UCSD-AML1 (cell line): Measurements from ENCODE around the gene ELMO2.

Experiments
- DNase-seq: peaks from one replicate; lab custom pipeline; 2025; ENCODE audit not compliant: unreplicated experiment; lab: John Stamatoyannopoulos, UW

Gene ELMO2

DNA sequence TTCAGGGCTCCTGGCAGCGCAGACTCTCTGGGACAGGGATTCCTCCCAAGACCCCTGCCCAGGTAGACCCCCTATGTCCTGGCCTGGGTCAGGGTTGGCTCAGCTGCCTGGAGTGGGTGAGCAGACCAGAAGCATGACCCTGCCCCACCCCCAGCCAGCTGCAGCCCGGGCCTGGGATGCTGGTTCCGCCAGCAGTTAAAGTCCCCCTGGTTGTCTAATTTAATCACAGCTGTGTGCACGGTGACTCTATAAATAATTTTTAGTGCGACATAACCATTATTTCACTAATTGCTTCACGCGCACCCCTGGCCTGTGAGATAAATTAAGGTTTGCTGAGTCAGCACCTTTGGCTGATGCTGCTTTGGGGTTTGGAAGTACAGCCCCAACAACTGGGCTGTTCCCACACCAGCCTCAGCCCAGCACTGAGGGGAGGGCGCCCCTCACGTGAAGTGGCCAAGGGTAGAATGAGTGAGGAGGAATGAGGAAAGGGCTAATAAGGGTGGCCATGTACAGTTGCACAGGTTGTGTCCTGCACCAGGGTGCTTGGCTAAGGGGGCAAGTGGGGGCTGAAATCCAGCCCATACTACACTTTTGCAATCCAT lies 72.0 kb downstream of the ELMO2 start:
- no peak for DNase-seq

DNA sequence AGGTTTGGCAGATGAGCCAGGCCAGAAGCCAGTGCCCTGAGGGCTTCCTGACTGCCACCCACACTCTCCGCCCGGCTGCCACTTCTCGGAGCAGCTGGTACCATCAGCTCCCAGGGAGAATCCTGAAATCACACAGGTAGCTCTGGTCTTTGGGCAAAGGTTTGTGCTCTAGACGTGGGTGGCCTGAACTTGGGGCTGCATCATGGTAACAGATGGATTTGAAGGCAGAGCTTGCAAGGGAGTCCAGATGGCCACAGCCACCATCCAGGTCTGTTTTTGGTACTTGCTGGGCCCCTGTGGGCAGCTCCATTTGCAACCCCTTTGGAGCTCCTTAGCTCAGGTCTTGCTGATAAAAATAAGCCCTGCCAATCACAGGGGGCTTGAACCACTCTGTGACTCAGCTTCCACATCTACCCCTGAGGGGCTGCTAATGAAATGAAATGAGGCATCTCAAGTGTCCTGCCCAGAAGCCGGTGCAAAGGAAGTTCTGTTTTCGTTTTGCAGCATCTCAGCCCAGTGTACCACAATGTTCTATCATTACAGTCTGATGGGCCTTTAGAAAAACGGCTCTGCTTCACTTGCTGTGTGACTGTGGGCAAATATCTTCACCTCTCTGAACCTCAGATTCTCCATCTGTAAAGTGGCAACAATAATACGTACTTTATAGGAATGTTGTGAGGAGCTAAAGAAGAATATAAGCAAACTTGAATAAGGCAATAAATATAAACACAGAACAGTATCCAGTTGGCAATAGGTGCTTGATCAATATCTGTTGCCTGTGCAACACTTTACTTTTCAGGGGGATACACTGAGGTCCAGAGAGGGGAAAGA lies 73.0 kb downstream of the ELMO2 start:
- DNase-seq = no peak

DNA sequence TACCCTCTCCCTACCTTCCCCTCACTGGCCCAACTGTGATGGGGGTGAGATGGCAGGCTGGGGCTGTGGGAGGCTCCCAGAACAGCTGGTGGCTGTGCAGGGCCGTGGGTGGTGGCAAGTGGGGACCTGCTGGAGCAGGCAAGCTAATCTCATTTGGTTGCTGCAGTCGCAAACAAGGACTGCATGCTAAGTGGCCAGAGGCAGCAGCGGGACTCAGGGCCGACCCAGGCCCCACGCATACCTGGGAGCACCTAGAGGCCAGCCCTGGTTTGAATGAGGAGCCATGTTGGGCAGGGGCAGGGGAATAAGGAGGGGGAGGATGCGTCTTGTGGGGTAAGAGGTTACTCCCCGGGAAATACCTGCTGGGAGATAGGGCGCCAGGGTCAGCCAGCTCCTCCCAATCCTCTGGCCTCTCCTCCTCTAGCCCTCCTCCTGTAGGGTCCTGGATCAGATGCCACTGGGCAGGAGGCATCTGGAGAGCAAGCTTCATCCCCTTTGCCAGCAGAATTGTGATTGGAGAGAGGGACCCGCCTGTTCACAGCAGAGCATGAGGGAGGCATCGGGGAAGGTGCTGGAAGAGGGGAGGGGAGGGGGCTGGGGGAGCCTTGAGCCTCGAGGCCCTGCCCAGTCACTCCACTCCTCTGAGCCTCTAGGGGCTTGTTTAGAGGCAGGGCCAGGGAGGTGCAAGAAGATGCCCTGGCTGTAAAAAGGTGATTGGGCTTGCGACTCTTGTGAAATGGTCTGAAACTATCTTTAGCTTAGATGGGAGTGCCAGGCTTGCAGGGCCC lies 73.8 kb downstream of the ELMO2 start:
- no peak for DNase-seq

DNA sequence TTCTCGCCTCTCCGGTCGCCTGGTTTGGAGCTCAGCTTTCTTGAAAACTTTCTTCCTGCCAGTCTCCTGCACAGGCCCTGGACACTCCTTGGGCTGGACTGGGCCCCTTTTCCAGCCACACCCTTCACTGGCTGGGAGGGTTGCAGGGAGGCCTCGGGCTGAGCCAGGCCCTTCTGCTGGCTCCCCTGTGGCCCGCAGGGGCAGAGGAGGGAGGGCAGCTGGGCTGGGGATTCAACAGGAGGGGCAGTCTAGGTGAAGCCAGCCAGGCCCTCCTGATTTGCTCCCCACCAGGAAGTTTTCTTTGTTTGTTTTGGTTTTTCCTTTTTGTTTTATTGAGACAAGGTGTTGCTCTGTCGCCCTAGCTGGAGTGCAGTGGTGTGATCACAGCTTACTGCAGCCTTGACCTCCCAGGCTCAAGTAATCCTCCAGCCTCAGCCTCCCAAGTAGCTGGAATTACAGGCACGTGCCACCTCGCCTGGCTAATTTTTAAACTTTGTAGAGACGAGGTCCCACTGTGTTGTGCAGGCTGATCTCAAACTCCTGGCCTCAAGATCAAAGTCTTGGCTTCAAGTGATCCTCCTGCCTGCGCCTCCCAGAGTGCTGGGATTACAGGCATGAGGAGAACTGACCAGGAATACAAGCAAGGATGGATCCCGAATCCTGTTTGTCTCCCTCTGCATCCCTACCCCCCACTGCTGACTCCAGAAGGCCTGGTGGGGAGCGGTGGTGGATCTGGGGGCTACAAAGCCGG lies 74.6 kb downstream of the ELMO2 start:
- DNase-seq = no peak

DNA sequence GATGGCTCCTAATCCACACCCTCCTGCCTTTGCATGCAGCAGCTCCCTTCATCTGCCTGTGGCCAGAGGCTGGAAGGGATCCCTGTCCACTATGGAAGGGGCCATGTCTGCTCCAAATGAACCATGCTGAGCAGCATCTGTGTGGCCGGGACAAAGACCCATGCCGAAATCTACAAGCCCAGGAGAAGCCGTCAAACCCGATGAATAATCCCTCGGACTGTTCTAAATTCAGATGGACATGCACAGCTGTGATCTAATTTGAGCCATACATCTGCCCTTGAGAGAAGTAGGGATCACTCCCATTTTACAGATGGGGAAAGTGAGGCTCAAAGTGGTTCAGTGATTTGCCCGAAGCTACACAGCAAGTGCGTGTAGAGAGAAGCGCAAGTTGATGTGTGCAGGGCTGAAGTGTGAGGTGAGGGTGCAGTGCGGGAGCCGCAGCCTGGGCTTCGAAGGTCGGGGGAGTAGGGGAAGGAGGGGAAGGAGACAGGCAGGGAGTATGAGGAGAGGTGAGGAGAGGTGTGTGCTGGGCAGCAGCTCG lies 75.5 kb downstream of the ELMO2 start:
- no peak for DNase-seq

DNA sequence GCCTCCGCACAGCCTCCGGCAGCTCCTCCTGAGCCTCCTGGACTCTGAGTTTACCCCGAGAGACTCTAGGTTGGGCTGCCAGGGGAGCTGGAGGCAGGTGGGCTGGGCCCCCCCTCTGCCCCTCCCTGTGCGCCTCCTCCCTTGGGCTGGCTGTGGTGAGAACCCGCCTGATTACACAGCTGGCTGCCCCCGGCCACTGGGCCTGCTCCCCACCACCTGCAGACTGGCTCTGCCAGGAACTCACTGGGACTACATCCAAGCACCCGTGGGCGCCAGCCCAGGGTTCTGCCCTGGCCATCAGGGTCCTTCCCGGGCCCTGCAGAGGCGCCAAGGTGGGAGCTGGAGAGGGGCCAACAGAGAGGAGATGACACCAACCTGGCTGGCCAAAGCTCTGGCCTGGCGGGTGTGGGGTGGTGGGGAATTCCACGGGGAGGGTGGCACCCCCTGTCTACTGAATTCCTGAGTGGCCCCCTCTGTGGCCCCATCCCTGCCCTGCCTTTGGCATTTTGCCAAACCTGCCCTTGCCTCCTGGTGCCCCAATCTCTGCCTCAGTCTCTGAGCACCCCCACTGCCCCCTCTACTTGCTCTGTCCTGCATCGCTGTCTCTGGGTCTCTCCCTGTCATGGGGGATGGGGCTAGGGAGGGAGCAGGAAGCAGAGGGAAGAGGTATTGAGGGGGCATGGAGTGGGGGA lies 76.2 kb downstream of the ELMO2 start:
- no peak for DNase-seq

DNA sequence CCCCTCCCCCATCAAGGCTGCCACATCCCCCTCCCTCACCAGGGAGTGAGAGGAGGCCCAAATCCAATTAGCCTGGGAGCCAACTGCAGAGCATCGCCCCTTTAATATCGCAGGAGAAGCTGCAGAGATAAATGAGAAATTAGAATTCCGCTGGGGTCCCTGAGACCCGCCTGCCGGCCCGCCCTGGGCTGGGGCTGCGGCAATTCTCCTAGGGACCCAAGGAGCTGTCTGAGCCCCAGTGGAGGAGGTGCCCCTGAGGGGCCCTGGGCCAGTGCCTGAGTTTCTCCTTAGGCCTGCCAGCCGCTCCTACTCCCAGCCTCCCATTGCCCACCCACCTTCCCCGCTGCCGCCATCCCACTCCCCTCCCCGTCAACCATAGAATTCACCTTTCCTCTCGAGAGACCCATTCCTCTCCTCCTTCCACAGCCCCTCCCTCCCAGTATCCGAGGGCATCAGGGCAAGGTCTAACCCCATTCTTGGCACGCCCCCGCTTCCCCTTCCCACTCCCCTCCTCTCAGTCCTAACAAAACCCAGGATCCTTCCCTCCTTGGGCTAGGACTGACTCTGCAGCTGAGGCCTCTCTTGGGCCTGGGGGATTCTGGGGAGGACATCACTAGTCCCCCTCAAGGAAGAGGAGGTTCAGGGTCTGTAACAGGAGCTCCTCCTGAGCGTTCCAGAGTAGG lies 78.1 kb downstream of the ELMO2 start:
- no peak for DNase-seq

DNA sequence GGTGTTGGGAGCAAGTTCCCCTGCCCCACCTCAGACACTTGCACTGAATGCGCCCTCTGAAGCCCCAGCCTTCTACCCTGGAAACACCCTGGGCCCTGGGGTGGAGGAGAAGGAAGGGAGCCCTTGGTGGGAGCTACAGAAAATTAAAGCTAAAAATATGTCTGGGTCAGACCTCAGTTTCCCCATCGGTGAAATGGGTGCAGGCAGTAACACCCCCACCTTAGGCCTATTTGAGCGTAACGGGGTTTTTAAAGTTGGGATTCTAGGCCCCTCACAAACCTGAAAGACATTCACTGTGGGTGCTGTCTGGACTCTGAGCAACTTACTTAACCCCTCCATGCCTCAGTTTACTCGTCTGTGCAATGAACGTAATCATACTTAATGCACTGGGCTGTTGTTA lies 78.9 kb downstream of the ELMO2 start:
- no peak for DNase-seq

DNA sequence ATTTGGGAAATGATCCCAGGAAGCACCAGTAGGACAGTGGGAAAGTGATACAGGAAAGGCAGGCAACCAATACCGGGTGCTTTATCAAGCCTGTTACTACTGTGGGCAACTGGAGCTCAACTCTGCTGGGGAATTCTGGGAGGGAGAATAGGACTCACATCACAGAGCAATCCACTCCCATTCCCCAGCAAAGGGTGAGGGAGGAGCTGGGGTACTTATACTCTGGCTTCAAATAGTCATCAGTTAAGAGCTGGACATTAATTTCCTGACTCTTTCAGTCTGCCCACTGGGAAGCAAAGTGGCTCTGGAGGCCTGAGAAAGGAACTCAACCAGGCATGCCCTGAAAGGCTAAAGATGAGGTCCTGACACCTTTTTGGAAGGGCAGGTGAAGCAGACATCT lies 80.6 kb downstream of the ELMO2 start:
- no peak for DNase-seq

DNA sequence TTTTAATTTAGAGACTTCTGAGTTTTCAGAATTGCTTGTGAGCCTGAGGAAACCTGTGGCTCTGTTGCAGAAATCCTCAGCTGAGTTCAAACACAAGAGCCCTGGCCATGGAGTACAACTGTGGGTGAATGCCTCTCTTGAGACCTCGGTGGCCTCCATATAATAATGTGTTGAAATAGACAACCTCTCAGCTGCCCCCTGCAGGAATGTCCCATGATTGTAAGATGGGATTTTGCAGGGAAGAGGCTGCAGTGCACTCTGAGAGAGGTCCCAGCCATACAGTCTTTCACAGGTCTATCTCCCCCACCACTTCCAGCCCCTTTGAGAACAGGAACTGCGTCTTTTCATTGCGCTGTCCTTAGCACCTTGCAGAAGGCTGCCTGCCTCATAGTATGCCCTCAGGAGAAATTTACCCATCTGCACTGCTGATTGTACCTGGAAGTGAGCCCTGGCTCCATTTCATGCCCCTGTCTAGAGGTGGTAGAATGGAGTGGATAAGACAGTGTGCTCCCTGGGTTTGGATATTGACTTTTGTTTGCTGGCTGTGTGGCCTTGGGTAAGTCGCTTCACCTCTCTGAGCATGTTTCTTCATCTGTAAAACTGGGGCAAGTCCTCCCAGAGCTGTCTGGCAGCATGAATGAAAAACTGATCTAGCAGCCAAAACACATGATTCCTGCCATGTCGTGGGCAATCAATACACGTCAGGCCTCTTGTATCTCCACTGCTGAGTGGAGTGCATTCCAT lies 81.3 kb downstream of the ELMO2 start:
- peak; percentile 26 for DNase-seq

DNA sequence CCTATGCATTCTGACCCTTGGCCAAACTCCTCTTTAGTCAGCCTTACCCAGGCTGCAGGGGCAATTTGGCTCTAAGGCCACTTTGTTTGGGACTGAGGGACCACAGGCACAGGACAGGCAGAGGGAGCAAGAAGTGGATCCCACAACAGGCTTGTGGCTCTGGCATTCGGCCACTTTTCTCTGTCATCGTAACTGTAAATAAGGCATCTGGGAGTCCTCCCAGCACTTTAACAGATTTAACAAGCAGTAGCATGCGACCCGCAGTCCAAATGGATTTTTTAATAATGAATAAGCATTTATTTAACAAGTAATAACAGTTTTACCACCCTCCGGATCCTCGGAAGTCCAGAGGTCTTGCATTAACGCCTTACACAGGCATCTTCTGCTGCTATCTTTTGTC lies 82.0 kb downstream of the ELMO2 start:
- DNase-seq = no peak

DNA sequence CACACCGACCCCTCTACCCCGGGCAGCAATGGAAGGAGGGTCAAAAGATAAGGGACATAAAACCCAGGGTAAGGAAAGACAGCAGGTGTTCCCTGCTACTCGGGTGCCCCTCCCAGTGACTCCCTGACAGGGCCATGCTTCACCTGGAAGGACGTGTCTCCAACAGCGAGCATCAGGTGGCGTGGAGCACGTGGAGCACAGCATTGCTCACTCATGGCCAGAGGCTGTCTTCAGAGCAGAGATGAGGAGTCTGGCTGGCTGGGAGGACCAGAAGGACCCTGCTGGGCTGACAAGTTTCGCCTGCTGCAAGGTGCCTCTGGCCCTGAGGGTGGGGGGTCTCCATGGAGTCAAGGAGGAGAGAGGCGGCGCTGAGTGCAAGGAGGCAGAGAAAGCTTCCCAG lies 82.9 kb downstream of the ELMO2 start:
- DNase-seq = no peak

DNA sequence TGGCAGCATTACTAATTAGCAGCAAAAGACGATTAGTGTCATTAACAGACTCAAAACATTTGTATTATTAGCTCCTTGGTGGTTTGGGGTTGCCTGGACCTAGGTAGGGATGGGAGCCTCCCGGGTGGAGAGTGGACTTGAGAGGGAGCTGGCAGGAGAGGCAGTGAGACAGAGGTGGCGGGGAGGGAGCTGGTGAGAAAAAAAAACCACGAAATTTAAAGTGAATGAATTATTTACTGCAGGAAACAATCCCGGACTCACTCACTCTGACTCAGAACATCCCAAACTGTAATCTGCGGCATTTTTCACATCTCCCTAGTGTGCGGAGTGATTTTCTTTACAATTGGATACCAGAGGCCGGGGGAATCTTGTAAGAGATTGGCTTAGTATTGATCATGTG lies 83.8 kb downstream of the ELMO2 start:
- no peak for DNase-seq

DNA sequence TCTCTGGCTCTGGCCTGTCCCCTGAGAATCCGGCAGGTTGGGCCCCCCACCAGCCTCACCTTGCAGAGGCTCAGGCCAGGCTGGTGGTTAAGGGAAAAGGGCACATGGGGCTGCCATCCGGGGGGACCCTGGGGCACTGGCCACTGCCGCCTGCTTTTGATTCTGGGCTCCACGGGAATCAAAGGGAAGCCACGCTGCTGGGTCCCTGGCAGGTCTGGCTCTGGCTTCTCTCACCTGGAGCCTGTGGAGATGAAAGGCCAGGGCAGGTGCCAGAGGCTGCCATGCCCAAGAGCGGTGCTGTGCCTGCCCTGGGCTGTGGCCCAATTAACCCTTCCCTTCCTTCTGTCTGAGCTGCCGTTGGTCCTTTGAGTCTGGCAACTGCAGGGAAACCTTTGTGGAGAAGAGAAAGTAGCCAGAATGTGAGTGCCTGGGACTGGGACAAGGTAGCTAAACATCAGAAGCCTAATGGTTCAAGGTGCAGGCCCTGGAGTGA lies 88.7 kb downstream of the ELMO2 start:
- DNase-seq = no peak

DNA sequence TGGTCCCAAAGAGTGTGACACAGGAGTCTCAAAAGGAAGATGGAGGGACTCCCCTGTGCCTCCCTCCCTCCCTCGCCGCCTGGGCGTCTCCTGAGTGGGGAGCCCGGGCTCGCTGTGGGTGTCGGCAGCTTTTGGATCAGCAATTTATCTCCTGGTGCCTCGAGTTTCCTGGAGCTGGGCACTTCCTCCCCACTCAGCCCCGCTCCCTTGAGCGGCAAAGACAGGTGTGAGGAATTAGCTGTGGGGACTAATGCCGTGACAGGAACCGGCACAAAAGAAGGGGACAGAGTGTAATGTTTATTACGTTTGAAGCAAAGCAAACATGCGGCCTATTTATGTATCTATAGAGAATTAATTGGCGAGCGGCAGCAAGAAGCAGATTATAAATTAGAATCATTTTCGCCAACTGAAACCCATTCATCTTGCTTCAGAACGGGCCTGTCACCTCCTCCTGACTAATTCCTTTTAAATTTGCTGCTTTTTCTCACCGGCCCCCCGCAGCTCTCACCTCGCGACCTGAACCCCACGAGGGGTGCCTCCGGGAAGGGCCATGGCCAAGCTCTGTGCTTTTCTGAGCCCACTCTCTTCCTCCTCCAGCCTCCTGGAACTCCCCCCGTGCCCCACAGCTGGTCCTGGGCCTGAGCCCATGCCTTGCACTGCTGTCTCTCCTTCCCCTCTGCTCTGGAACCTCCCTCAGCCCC lies 89.3 kb downstream of the ELMO2 start:
- no peak for DNase-seq
